HG03039 (cell line): ENCODE measurements around the gene ADI1.
"Not testable (repeated sequence)": the region's sequence is repeated elsewhere in the genome, so short reads cannot be mapped to it uniquely, and the experiment has no call there.

ENCODE experiments used
- ATAC-seq: cut with Tn5 transposase; IDR thresholded peaks from one replicate; pipeline ENCODE4 v1.9.1; 2021; ENCODE audit warnings: mild to moderate bottlenecking, moderate library complexity; ENCODE audit not compliant: unreplicated experiment

Gene ADI1

GRCh38 chr2:3450385-3451010 lies 68.8 kb downstream of the ADI1 start:
- ATAC-seq = no peak

GRCh38 chr2:3449936-3450335 lies 69.4 kb downstream of the ADI1 start:
- no peak for ATAC-seq

GRCh38 chr2:3449086-3449485 lies 70.2 kb downstream of the ADI1 start:
- no peak for ATAC-seq

- ATAC-seq = not testable (repeated sequence)
Measured at GRCh38 chr2:3448441-3448911, 70.9 kb downstream of the ADI1 start.

GRCh38 chr2:3447789-3448317 lies 71.5 kb downstream of the ADI1 start:
- no peak for ATAC-seq
